Parathyroid adenoma (tissue), 2 donors: ENCODE data around the gene AHSP.

ENCODE experiments used
- H2AFZ ChIP-seq: fragments of 300-600 bp; sonication (generic); one replicate; pipeline ENCODE4 v1.7.0; 2017; ENCODE audit warnings: antibody characterized with exemption, mild to moderate bottlenecking
- H3K27ac ChIP-seq: fragments of 300-600 bp; sonication (generic); one replicate; pipeline ENCODE4 v1.7.0; 2017
- H3K27me3 ChIP-seq: fragments of 300-600 bp; sonication (generic); one replicate; pipeline ENCODE4 v1.7.0; 2017; ENCODE audit warnings: low read length; ENCODE audit not compliant: control insufficient read depth, insufficient read depth
- H3K36me3 ChIP-seq: fragments of 300-600 bp; sonication (generic); one replicate; pipeline ENCODE4 v1.7.0; 2017; ENCODE audit warnings: low read length; ENCODE audit not compliant: control insufficient read depth, insufficient read depth
- H3K4me1 ChIP-seq: fragments of 300-600 bp; sonication (generic); one replicate; pipeline ENCODE4 v1.7.0; 2017; ENCODE audit warnings: control low read depth
- H3K4me2 ChIP-seq: fragments of 300-600 bp; sonication (generic); one replicate; pipeline ENCODE4 v1.7.0; 2017; ENCODE audit warnings: low read length
- H3K4me3 ChIP-seq: fragments of 300-600 bp; sonication (generic); one replicate; pipeline ENCODE4 v1.7.0; 2017; ENCODE audit warnings: low read depth, low read length
- H3K79me2 ChIP-seq: fragments of 300-600 bp; sonication (generic); one replicate; pipeline ENCODE4 v1.7.0; 2017; ENCODE audit warnings: control low read depth
- H3K9ac ChIP-seq: fragments of 300-600 bp; sonication (generic); one replicate; pipeline ENCODE4 v1.7.0; 2017; ENCODE audit warnings: mild to moderate bottlenecking
- H3K9me3 ChIP-seq: fragments of 300-600 bp; sonication (generic); one replicate; pipeline ENCODE4 v1.7.0; 2017; ENCODE audit warnings: low read length; ENCODE audit not compliant: control insufficient read depth
- TF ChIP-seq, protein P1 (sequence below): fragments of 300-600 bp; sonication (generic); IDR thresholded peaks from one replicate; pipeline ENCODE4 v1.7.0; 2017; ENCODE audit warnings: antibody characterized with exemption, mild to moderate bottlenecking
- donor health status: primary hyperparathyroidism.

The AHSP gene

DNA sequence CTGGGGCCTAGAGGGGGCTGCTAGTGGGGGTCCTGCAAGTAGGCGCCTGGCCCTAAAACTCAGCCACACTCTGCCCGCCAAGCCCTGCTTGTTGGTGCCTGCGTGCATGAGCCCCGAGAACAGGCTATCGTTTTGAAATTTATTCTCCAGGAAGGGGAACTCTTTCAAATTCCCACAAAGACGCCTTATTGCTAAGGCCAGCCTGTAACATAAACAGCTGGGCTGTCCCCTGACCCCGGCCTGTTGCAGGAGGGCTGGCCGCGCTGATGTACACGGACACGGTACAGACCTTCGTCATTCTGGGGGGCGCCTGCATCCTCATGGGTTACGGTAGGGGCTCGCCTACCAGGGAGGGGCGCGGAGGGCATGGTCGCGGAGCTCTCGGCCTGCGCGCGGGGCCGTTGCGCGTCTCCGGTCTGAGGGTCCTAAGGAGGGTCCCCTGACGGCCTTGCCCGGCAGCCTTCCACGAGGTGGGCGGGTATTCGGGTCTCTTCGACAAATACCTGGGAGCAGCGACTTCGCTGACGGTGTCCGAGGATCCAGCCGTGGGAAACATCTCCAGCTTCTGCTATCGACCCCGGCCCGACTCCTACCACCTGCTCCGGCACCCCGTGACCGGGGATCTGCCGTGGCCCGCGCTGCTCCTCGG is 40.5 kb upstream of the AHSP start:
- Histone ChIP-seq H3K27ac (no peak overlapping the region), H3K27me3 (no peaks in the 10 kb centered on the region)

DNA sequence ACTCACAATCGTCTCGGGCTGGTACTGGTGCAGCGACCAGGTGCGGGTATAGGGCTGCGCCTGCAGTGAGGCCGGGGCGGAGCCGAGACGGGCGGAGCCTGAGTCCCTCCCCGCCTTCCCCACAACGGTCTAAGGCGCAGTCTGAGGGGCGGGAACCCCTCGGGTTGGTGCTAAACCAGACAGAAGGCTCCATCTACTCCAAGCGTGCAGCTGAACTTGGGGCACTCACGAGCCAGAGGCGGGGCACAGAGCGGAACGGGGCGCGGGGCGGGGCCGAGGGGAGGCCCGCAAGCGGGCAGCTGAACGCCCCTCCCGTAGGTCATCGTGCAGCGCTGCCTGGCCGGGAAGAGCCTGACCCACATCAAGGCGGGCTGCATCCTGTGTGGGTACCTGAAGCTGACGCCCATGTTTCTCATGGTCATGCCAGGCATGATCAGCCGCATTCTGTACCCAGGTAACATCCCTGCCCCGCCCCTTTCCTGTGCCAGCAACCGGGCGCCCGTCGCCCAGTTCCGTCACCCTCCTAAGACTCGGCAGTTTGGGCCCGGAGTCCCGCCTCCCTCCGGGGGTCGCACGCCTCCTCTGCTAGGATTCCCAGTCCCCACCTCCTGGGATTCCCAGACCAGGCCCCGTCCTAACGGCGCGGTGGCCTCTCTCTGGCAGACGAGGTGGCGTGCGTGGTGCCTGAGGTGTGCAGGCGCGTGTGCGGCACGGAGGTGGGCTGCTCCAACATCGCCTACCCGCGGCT is 39.8 kb upstream of the AHSP start:
- TF ChIP-seq, protein P1, sequence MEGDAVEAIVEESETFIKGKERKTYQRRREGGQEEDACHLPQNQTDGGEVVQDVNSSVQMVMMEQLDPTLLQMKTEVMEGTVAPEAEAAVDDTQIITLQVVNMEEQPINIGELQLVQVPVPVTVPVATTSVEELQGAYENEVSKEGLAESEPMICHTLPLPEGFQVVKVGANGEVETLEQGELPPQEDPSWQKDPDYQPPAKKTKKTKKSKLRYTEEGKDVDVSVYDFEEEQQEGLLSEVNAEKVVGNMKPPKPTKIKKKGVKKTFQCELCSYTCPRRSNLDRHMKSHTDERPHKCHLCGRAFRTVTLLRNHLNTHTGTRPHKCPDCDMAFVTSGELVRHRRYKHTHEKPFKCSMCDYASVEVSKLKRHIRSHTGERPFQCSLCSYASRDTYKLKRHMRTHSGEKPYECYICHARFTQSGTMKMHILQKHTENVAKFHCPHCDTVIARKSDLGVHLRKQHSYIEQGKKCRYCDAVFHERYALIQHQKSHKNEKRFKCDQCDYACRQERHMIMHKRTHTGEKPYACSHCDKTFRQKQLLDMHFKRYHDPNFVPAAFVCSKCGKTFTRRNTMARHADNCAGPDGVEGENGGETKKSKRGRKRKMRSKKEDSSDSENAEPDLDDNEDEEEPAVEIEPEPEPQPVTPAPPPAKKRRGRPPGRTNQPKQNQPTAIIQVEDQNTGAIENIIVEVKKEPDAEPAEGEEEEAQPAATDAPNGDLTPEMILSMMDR = no peak
- Histone ChIP-seq H3K4me1 (peaks cover 4% of the 10 kb centered on the region), H3K27me3 (no peaks in the 10 kb centered on the region), H3K9ac (no peak overlapping the region), H3K4me3 (peak overlapping the region; percentile 54), H3K9me3 (no peaks in the 10 kb centered on the region), H3K79me2 (no peaks in the 10 kb centered on the region), H2AFZ (peak overlapping the region; percentile 91), H3K4me2 (peak overlapping the region; percentile 86), H3K27ac (peak overlapping the region; percentile 9), H3K36me3 (no peaks in the 10 kb centered on the region)

More for the DNA sequence above, 40.5 kb upstream of the AHSP start:
- H3K9me3 ChIP-seq = no peaks in the 10 kb centered on the region
- H2AFZ ChIP-seq = peak overlapping the region; percentile 91
- peak overlapping the region; percentile 54 for H3K4me3 ChIP-seq
- H3K4me1 ChIP-seq = peaks cover 4% of the 10 kb centered on the region
- peak overlapping the region; percentile 86 for H3K4me2 ChIP-seq
- no peaks in the 10 kb centered on the region for H3K36me3 ChIP-seq
- no peak overlapping the region for H3K9ac ChIP-seq
- TF ChIP-seq, protein P1 = no peak
- H3K79me2 ChIP-seq = no peaks in the 10 kb centered on the region

DNA sequence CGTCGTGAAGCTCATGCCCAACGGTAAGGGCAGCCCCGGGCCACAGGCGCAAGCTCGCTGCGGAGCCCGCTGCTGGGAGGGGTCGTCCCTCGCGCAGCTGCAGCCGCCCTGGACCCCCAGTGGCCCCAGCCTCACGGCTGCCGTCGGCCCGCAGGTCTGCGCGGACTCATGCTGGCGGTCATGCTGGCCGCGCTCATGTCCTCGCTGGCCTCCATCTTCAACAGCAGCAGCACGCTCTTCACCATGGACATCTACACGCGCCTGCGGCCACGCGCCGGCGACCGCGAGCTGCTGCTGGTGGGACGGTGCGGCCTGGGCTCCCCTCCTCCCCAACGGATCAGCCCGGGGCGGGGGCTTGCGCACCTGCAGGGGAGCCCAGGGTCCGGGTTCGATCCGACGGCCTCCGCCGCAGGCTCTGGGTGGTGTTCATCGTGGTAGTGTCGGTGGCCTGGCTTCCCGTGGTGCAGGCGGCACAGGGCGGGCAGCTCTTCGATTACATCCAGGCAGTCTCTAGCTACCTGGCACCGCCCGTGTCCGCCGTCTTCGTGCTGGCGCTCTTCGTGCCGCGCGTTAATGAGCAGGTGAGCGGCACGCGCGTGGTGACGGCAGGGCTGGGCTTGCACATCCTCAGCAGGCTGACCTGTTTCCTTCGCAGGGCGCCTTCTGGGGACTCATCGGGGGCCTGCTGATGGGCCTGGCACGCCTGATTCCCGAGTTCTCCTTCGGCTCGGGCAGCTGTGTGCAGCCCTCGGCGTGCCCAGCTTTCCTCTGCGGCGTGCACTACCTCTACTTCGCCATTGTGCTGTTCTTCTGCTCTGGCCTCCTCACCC is 39.0 kb upstream of the AHSP start:
- Histone ChIP-seq H3K9ac (no peak overlapping the region), H3K4me3 (peak overlapping the region; percentile 54), H3K36me3 (no peaks in the 10 kb centered on the region), H3K4me1 (peaks cover 4% of the 10 kb centered on the region), H3K27me3 (no peaks in the 10 kb centered on the region), H3K79me2 (no peaks in the 10 kb centered on the region), H3K4me2 (peak overlapping the region; percentile 86), H3K27ac (no peak overlapping the region), H3K9me3 (no peaks in the 10 kb centered on the region), H2AFZ (peak overlapping the region; percentile 91)
- TF ChIP-seq, protein P1 = no peak

DNA sequence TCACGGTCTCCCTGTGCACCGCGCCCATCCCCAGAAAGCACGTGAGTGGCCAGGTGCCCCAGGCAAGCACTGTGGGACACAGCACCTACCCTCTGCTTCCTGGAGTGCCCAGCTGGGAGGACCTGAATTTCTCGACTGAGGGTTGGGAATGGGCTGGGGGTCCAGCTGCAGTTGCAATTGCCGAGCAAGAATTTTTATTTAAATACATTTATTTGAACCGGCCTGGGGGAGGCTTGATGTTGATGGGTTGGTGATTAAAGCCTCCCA is 38.5 kb upstream of the AHSP start:
- Histone ChIP-seq H2AFZ (no peak overlapping the region), H3K9me3 (no peaks in the 10 kb centered on the region), H3K36me3 (no peaks in the 10 kb centered on the region), H3K4me2 (no peak overlapping the region), H3K27me3 (no peaks in the 10 kb centered on the region), H3K27ac (no peak overlapping the region), H3K9ac (no peak overlapping the region), H3K4me1 (peaks cover 4% of the 10 kb centered on the region), H3K79me2 (no peaks in the 10 kb centered on the region), H3K4me3 (no peak overlapping the region)
- TF ChIP-seq, protein P1 = no peak
